Gastroesophageal sphincter (tissue), 4 donors: ENCODE measurements around the gene KIF12. TPM values are rescaled to one million over a fixed set of nuclear protein-coding genes. Genes with fewer than 3 reads are reported as not detected.
A peak's percentile ranks its signal among the peaks of the same experiment; 100 is the strongest.

Experiments used
- ATAC-seq: fragments of 150-250 bp; one replicate; pipeline ENCODE4 v1.9.1; 2016; ENCODE audit warnings: mild to moderate bottlenecking, moderate library complexity
- H3K27ac ChIP-seq, 4 donors: fragments of 200-600 bp; sonication (generic) in 3 of 4; 1 replicate in 3 of 4; 2 replicates in 1 of 4; pipeline ENCODE4 v1.5.1; 2016 to 2019
- H3K27me3 ChIP-seq: fragments of 200-600 bp; sonication (generic); one replicate; pipeline ENCODE4 v1.5.1; 2019
- H3K36me3 ChIP-seq, 2 donors: fragments of 200-600 bp; sonication (generic); one replicate each; pipeline ENCODE4 v1.5.1; 2019; ENCODE audit warnings: control low read depth in 1 of 2
- H3K4me1 ChIP-seq, 3 donors: fragments of 200-600 bp; sonication (generic); 1 replicate in 2 of 3; 2 replicates in 1 of 3; pipeline ENCODE4 v1.5.1; 2016 to 2019; ENCODE audit warnings: control low read depth in 2 of 3
- H3K4me3 ChIP-seq, 2 donors: fragments of 200-600 bp; sonication (generic); one replicate each; pipeline ENCODE4 v1.5.1; 2019; ENCODE audit warnings: mild to moderate bottlenecking in 1 of 2, moderate library complexity in 1 of 2
- H3K9me3 ChIP-seq, 3 donors: fragments of 200-600 bp; sonication (generic); one replicate each; pipeline ENCODE4 v1.5.1; 2017 to 2019; ENCODE audit warnings: control low read depth in 2 of 3
- EP300 ChIP-seq: sonication (generic); formaldehyde crosslinking; IDR thresholded peaks from one replicate; pipeline ENCODE4 v1.6.1; 2017; ENCODE audit warnings: antibody characterized with exemption, mild to moderate bottlenecking
- POLR2A ChIP-seq, 2 donors: fragments of 450-650 bp; IDR thresholded peaks; one replicate each; pipeline ENCODE4 v1.6.1; 2017; ENCODE audit warnings: antibody characterized with exemption in 2 of 2, mild to moderate bottlenecking in 2 of 2, moderate library complexity in 1 of 2
- POLR2AphosphoS5 ChIP-seq: sonication (generic); formaldehyde crosslinking; IDR thresholded peaks from one replicate; pipeline ENCODE4 v1.6.1; 2017; ENCODE audit warnings: antibody characterized with exemption
- WGBS, 2 donors: methylation state at CpG; one replicate each; pipeline ENCODE4 v1.1.5; 2018; ENCODE audit warnings: low coverage in 1 of 2; 5-methylcytosine and 5-hydroxymethylcytosine counted together
- total RNA-seq, 4 donors: library from RNA; depleted of rRNA; stranded (reverse); fragments of >200 nt; gene quantifications; one replicate each; pipeline ENCODE4 v1.1.0, GENCODE V29; 2016
- TF ChIP-seq, protein P1 (sequence below), 4 experiments: fragments of 200-600 bp in 2 of 4; fragments of 450-650 bp in 2 of 4; sonication (generic) in 1 of 4; IDR thresholded peaks; one replicate each; pipeline ENCODE4 v1.5.1; 2017 to 2019; ENCODE audit warnings: antibody characterized with exemption in 4 of 4, mild to moderate bottlenecking in 2 of 4, moderate library complexity in 2 of 4

KIF12 gene
- total RNA-seq, 4 donors from 2014 or later, result not detected

DNA sequence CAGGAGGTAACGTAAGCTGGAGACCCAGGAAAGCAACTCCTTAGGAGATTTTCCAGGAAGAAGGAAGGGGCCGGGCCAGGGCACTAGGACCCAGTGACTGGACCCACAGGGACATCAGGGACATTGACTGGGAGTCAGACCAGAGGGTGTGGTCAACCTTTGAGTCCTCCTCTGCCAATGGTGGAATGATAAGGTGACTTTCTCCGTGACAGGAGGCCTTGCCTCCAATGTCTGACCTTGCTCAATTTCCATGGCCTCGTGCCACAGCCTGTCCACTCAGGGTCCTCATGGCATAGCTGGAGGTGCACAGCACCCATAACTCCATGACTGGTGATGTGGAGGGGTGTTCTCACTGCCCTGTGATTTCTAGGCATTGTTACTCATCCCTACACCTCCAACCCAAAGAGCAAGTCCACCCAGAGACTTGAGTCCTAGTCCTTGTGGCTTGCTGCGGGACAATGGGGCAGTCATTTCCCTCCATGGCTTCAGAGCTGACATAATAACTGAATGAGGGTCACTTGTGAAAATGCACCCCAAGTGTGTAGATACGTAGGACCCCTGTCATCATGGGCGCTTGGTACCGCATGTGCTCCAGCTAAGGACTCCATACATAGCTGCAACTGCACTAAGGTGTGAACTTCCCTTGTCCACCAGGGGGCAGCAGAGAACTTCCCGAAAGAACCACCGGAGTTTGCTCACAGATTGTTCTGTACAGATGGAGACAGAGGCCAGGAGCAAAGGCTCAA, 16.9 kb downstream of the KIF12 start:
- WGBS, 2 donors, result 59 to 90% methylated on average over 2 to 6 of the region's 10 CpGs

DNA sequence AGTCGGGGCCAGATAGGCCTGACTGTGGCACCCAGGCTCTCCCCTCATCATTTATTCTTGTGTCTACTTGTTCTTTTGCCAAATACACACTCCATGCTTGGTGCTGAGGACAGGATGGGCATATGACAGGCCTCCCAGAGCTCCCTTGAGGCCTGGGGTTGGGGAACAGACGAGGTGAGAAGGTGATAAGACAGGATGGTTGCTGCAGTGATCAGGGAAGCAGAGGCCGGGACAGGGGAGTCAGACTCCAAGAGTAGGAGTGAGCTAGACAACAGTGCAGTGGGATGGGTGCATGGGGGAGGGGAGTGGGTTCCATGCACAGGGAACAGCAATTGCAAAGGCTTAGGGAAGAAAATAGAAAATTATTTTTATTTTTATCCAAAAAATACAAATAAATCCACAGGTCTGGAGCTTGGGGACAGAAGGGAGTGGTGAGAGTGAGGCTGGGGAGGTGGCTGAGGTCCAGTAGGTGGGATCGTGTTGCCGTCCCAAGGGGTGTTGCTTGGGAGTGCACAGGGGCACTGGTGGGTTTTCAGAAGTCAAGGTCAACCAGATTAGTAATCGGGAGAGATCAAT, 17.6 kb downstream of the KIF12 start:
- Histone ChIP-seq H3K27ac (no peak overlapping the region), H3K4me1 (peaks cover 0 to 24% (median 0%) of the 10 kb centered on the region in 3 donors), H3K27me3 (peaks cover 26% of the 10 kb centered on the region), H3K4me3 (no peak overlapping the region), H3K36me3 (no peaks in the 10 kb centered on the region), H3K9me3 (no peaks in the 10 kb centered on the region)
- no peak for TF ChIP-seq POLR2AphosphoS5
- TF ChIP-seq POLR2A (IDR thresholded peaks at IDR 0.05), result no peak
- no peak for TF ChIP-seq EP300
- TF ChIP-seq, protein P1, sequence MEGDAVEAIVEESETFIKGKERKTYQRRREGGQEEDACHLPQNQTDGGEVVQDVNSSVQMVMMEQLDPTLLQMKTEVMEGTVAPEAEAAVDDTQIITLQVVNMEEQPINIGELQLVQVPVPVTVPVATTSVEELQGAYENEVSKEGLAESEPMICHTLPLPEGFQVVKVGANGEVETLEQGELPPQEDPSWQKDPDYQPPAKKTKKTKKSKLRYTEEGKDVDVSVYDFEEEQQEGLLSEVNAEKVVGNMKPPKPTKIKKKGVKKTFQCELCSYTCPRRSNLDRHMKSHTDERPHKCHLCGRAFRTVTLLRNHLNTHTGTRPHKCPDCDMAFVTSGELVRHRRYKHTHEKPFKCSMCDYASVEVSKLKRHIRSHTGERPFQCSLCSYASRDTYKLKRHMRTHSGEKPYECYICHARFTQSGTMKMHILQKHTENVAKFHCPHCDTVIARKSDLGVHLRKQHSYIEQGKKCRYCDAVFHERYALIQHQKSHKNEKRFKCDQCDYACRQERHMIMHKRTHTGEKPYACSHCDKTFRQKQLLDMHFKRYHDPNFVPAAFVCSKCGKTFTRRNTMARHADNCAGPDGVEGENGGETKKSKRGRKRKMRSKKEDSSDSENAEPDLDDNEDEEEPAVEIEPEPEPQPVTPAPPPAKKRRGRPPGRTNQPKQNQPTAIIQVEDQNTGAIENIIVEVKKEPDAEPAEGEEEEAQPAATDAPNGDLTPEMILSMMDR (IDR thresholded peaks at IDR 0.05), result no peak
- ATAC-seq, result no peak
- 58 to 75% methylated on average over 4 to 5 of the region's 6 CpGs for WGBS, 2 donors

More for the DNA sequence above, 16.9 kb downstream of the KIF12 start:
- Histone ChIP-seq H3K27me3 (peaks cover 19% of the 10 kb centered on the region), H3K4me3 (no peak overlapping the region), H3K36me3 (no peaks in the 10 kb centered on the region), H3K9me3 (no peaks in the 10 kb centered on the region), H3K27ac (no peak overlapping the region), H3K4me1 (peaks cover 0 to 24% (median 0%) of the 10 kb centered on the region in 3 donors)
- no peak for TF ChIP-seq EP300
- TF ChIP-seq, protein P1 (IDR thresholded peaks at IDR 0.05), result peak in 3 of 4 experiments; percentile 89 to 91 (median 90)
- TF ChIP-seq POLR2AphosphoS5, result no peak
- no peak for TF ChIP-seq POLR2A (IDR thresholded peaks at IDR 0.05)
- peak; percentile 84 for ATAC-seq

DNA sequence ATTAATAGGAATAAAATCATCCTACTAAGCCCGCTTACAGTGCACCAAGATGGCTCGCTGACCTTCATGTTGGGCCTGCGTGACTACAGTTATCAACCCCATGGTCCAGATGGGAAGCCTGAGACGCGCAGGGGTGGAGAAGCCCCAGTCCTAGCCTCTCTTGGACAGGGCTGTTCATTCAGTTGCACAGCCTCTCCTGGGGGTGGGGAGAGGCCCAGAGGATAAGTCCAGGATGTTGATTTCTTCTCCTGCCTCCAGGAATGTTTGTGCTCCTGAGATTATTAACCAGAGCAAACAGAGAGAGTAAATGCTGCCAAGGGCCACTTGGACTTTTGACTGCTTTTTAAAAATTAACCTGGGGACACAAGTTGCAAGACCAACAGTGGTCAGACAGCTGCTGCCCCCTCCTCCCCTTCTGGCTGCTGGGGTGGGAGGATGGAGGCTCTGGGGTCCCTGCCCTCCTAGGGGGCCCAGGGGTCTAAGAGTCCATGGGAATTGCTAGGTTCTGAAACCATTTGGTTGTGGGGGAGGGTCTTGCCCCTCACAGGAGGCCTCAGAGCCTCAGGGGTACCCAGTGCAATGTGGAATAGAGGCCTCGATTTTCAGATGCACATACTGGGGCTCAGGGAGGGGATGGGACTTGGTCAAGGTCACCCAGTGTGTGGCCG, 18.2 kb downstream of the KIF12 start:
- Histone ChIP-seq H3K27me3 (peaks cover 31% of the 10 kb centered on the region), H3K9me3 (no peaks in the 10 kb centered on the region), H3K4me3 (no peak overlapping the region), H3K4me1 (peaks cover 0 to 24% (median 0%) of the 10 kb centered on the region in 3 donors), H3K27ac (no peak overlapping the region), H3K36me3 (no peaks in the 10 kb centered on the region)
- ATAC-seq, result no peak
- TF ChIP-seq POLR2AphosphoS5 (no peak), EP300 (no peak), POLR2A (IDR thresholded peaks at IDR 0.05) (no peak)
- TF ChIP-seq, protein P1 (IDR thresholded peaks at IDR 0.05), result no peak
- WGBS, 2 donors, result 20 to 83% methylated on average over 1 of the region's 7 CpGs

DNA sequence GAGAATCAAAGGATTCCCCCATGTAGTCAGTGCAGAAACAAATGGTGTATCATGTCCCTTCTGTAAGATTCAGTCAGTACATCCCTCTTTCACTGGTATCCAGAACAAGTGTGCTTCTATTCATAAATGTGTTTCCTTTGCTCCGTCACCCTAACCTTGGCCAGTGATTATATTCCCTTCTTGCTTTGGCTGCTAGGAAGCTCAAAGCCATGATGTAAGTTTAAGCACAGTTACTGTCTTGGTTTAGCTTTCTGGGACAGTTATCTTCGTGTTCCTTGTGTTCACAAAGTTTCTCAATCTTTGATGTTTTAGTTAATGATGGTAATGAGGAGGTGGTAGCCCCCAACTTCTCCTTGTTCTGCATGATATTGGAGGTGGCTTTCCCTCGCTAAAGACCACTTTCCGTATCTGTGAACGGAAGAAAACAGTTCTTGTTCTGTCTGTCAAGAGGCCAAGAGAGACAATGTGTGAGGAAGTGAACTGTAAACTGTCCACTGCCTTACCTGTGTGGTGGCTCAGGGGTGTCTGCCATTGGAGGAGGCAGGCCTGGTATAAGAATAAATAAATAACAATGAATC, 18.8 kb downstream of the KIF12 start:
- H3K4me3 ChIP-seq, result no peak overlapping the region
- H3K9me3 ChIP-seq, result no peaks in the 10 kb centered on the region
- no peak overlapping the region for H3K27ac ChIP-seq
- H3K4me1 ChIP-seq, result peaks cover 0 to 24% (median 0%) of the 10 kb centered on the region in 3 donors
- H3K27me3 ChIP-seq, result peaks cover 32% of the 10 kb centered on the region
- no peaks in the 10 kb centered on the region for H3K36me3 ChIP-seq
- WGBS, 2 donors, result 81 to 100% methylated on average over 1 to 5 of the region's 5 CpGs
- ATAC-seq, result no peak
- TF ChIP-seq, protein P1 (IDR thresholded peaks at IDR 0.05), result no peak
- TF ChIP-seq POLR2A (IDR thresholded peaks at IDR 0.05) (no peak), POLR2AphosphoS5 (no peak), EP300 (no peak)
